Fibroblast of the aortic adventitia (primary cell): ENCODE data around the gene MRPL14. TPM values are rescaled to one million over a fixed set of nuclear protein-coding genes. Genes with fewer than 3 reads are reported as not detected.

ENCODE experiments used
- DNase-seq: peaks from one replicate; pipeline ENCODE4 v3.0.0-alpha.2; 2010; ENCODE audit warnings: low read depth
- H3K4me3 ChIP-seq: 2 replicates; pipeline ENCODE4 v1.5.1; 2011; ENCODE audit warnings: low read depth, mild to moderate bottlenecking, control low read depth, low read length, moderate library complexity
- total RNA-seq: library from RNA; depleted of rRNA; stranded (reverse); fragments of >200 nt; gene quantifications from 2 replicates; pipeline ENCODE4 v1.2.3, GENCODE V29; 2012; ENCODE audit warnings: low replicate concordance
- TF ChIP-seq, protein P1 (sequence below): IDR thresholded peaks from 2 replicates; pipeline ENCODE4 v1.5.1; 2011; ENCODE audit warnings: mild to moderate bottlenecking, low read length, control low read depth, inconsistent platforms; ENCODE audit not compliant: insufficient read depth

MRPL14 gene
- total RNA-seq, 1 donor = 34.5 TPM

DNA sequence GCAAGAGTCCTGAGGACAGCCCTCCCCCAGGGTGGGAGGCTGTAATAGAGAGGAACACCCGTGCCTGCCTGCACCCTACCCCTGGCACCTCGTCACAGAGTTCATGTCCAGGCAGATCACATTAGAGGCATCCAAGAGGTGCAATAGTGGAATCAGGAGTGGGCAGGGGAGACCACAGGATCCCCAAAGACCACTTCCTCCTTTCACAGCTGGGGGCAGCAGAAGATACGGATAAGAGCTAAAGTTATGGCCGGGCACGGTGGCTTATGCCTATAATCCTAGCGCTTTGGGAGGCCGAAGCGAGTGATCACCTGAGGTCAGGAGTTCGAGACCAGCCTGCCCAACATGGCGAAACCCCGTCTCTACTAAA lies 29.9 kb upstream of the MRPL14 start:
- no peak overlapping the region for H3K4me3 ChIP-seq
- TF ChIP-seq, protein P1, sequence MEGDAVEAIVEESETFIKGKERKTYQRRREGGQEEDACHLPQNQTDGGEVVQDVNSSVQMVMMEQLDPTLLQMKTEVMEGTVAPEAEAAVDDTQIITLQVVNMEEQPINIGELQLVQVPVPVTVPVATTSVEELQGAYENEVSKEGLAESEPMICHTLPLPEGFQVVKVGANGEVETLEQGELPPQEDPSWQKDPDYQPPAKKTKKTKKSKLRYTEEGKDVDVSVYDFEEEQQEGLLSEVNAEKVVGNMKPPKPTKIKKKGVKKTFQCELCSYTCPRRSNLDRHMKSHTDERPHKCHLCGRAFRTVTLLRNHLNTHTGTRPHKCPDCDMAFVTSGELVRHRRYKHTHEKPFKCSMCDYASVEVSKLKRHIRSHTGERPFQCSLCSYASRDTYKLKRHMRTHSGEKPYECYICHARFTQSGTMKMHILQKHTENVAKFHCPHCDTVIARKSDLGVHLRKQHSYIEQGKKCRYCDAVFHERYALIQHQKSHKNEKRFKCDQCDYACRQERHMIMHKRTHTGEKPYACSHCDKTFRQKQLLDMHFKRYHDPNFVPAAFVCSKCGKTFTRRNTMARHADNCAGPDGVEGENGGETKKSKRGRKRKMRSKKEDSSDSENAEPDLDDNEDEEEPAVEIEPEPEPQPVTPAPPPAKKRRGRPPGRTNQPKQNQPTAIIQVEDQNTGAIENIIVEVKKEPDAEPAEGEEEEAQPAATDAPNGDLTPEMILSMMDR = no peak
- DNase-seq = no peak

DNA sequence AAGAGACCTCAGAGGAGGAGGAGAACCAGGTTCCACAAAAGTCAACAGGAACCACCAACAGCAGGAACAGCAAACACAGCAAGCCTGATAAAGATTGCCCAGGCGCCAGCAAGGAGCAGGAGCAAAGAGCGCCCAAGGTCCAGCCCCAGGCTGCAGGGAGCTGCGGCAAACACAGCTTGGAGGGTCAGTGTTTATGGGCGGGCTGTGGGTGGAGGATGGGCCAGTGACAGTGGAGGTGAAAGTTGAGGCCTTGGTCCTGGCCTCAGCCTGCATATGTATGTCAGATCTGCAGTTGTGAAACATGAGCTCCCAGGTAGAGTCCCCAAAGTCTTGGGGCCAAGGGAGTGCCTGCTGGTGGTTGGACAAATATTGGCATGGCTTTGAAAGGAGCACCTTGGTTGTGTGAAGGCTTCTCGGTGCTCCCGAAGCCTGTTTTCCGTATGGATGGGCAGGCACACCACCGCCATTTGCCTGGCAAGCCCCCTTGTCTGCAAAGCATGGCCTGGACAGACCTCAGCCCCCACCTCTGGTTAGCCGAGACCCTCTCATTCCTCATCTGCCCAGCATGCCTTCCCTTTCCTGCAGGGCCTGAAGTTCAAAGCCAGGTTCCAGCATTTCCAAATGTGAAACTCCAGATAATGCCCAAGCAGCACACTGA lies 29.4 kb upstream of the MRPL14 start:
- TF ChIP-seq, protein P1 = no peak
- no peak for DNase-seq
- no peak overlapping the region for H3K4me3 ChIP-seq

DNA sequence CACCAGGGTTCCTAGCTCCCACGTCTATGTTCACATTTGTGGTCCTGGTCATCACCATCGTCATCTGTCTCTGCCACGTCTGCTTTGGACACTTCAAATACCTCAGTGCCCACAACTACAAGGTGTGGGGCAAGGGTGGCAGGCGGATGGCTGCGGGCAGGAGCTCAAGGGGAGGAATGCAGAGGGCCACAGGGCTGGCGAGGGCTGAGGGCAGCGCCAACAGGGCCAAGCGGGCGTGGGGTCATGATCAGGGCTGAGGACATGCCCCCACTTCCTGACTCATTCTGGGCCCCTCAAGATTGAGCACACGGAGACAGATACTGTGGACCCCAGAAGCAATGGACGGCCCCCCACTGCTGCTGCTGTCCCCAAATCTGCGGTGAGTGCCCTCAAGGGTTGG lies 26.8 kb upstream of the MRPL14 start:
- no peak for DNase-seq
- no peak overlapping the region for H3K4me3 ChIP-seq
- TF ChIP-seq, protein P1 = no peak

DNA sequence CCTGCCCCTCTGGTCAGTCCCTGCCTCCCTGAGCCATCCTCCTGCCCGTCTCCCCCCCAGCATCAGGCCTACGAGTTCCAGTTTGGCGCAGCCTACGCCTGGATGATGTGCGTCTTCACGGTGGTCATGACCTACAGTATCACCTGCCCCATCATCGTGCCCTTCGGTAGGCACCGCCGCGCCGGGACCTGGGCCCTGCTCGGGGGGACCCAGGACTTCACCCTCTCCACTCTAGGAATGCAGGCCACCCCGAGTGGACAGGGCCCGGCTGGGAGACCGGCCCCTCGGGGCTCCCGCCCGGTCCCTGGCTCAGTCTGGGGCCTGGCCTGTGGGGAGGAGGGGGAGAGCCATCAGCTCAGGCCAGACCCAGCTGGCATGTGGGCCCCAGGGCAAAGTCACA lies 25.3 kb upstream of the MRPL14 start:
- TF ChIP-seq, protein P1 = no peak
- no peak for DNase-seq
- H3K4me3 ChIP-seq = no peak overlapping the region

DNA sequence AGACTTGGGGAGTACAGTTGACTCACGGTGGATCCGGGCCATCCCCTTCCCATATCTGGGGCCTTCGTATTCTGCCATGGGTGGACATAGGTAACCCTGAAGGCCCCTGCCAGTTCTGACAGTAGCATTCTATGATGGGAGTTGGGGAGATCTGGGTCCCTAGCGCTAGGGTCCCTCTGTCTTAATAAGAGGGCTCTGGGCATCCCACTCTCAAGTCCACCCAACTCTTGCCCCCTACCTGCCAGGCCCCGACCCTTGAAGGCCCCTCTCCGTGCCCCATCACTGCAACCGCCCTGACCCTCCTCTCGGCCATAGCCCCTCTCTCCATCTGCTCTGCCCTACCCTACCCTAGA lies 24.8 kb upstream of the MRPL14 start:
- TF ChIP-seq, protein P1 = no peak
- no peak for DNase-seq
- H3K4me3 ChIP-seq = no peak overlapping the region

DNA sequence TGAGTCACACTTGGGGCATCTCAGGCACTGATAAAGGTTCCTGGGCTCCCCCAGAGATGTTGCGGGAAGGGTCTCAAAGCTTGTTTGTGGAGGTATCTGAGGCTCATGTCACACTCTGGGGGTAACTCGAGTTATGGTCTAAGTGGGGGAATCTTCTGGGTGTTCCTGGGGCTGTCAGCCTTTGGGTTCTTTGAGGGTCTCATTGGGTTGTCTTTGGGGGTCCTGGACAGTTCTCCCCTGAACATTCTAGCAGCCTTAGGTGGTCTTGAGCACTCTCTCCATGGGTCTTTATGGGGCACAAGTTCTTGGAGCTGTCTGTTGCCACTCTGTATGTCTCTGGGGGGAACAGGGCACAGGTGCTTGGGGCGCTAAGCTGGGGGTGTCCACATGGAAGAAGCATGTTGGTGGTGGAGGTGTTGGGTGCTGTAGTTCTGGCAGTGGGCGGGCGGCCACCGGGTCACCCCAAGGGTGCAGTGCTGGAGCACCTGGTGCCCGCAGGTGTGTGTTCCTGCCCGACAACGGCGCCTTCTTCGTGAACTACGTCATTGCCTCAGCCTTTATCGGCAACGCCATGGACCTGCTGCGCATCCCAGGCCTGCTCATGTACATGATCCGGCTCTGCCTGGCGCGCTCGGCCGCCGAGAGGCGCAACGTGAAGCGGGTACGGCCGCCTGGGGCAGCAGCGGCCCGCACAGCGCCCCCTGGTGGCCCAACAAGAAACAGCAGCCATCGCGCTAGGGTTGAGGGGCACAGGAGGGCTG lies 24.3 kb upstream of the MRPL14 start:
- no peak overlapping the region for H3K4me3 ChIP-seq
- TF ChIP-seq, protein P1 = peak; percentile 84
- peak; percentile 58 for DNase-seq
